ENCODE data around the gene PELI2.

Gene PELI2

DNA sequence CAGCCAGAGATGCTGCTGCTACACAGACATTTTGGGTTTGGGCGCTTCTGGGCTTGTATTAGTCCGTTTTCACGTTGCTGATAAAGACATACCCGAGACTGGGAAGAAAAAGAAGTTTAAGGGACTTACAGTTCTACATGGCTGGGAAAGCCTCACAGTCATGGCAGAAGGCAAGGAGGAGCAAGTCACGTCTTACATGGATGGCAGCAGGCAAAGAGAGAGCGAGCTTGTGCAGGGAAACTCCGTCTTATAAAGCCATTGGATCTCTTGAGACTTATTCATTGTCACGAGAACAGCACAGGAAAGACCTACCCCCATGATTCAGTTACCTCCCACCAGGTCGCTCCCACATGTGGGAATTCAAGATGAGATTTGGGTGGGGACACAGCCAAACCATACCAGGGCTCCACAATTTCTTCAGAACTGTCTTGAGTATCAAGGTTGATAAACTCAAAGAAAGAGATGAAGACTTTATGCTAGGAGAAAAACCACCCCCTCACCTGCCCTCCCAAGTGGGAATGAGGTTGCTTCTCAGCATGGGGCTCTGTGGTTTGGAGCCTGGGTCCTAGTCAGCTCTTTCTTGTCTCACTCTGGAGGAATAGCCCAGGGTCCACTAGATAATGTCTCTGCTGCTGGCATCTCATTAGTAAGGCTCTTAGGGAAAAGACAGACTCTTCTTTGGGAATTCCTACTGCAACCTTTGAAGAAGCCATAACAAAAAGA is 200.3 kb downstream of the PELI2 start:
- no peak for DNase-seq

DNA sequence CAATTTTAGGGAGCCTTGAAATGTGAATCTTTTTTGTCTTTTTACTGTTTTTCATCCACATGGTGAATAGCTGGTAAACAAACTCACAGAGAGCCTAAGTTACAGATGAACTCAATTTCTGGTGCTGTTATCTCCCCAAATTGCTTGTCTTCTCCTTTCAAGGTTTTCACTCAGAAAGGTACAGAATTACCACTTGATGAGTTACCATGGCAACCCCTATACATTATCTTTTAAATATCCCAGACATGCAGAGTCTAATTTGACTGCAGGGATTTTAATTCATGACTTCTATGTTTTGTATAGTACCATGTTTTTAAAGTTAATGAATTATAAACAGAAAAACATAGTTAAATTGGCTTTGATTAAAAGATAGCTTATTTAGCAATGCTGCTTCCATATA is 203.7 kb downstream of the PELI2 start:
- DNase-seq = no peak

DNA sequence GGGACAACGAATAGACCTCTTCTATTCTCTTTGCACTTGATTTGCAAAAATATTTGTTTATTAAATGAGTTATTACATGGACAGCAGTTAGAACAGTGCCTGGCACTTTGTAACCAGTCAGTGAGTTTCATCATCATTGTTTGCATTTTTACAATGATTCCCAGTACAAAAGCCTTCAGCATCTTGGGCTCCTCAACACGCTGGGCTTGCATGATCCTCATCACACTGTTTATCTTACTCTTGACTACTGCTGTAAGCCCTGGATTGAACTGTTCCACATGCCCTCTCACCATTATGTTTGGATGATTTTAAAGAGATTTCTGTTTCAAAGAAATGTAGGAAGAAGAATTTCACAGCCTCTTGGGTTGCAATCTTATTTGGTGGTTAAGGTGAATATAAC is 204.3 kb downstream of the PELI2 start:
- DNase-seq = no peak

DNA sequence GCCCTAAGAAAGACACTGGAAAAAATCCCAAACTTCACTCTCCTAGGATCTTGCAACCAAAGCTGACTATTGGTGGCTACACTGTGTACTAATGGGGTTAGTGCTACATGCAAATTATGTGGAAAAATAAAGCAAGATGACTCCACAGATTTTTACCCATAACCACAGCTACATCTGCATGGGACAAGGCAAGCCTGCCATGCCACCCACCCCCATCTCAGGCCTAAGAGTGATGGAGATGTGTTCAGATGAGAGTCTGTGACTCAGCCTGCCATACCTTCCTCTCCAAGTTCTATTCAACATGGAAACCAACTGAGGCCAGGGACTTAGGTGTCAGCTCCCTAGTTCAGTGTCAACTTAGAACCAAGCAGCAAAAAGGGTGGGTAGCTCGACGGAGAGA is 206.2 kb downstream of the PELI2 start:
- no peak for DNase-seq

DNA sequence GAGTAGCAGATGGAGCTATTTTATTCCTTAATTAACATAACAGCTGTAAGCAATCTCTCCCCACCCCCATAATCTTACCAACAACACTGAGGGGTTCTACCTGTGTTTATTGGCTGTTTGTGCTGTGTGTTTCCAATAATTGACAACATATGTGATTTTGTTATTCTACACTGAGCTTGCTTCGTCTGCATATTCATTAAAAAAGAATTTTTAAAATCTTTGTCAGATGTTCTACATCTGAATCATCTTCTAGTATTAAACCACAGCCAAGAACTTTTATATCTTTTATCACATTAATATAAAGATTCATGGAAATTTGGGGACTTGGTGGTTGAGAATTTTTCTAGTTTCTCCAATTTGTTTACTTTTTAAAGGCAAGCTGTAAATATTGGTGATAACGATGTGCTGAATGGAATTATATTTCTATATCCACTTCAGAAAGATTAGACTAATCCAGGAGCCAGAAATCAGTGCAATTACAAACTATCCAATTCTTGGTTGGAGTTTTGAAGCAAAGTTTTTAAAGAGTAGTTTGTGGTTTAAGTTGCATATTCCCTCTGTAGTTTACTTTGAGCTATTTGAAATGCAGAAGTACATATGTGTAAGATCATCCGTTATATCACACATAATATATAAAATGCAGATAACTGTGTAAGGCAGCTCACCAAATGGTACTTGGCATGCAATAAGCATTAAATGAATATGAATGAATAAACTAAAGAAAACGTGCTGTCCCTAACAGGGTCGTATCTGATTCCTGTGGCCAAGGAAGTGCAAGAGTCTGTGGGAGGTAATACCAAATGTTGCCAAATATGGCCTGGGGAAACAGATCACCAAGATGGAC is 206.9 kb downstream of the PELI2 start:
- peak; percentile 41 for DNase-seq

DNA sequence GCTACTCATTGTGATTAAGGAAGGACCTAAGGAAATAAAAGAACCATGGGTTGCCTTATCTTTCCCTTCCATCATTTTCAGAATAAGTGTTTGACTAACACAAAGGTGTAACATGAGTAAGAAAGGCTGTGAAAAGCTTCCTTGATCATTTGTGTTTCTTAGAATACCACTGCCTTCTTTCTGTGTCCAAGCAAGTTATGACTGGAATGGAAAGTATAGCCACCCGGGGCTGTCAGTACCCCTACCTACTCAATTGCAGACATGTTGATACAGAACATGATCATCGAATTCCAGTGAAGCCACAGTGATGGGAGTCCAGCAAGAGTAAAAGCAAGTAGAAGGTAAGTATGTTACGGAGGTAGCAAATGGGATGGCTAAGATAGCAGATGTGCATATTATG is 209.8 kb downstream of the PELI2 start:
- DNase-seq = no peak

DNA sequence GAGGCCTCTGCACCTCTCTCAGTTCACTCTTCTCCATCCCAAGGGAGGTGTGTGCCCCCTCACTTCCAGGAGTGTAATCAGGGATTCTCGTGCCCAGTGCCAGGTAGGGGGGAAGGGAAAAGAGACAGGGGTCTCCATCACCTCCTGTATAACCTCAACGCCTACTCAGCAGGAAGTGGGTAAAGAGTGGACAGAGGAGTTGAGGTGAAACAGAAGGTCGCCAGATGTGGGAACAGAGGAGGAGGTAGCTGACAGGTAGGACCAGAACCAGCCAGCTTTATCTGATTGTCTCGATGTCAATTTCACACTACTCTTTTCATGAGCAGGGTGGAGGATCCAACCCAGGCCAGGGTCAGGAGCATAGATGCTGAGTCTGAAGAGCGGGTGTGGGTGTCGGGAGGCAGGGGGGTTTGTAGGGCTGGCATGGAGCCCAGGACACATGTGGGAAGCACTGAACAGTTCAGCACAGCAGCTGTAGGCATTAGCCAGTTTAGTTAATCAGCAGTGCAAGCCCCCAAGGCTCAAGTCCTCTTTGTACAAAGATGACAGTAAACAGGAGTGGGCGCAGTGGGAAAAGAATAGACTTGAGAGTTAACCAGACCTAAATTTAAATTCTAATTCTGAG is 213.5 kb downstream of the PELI2 start:
- no peak for DNase-seq

DNA sequence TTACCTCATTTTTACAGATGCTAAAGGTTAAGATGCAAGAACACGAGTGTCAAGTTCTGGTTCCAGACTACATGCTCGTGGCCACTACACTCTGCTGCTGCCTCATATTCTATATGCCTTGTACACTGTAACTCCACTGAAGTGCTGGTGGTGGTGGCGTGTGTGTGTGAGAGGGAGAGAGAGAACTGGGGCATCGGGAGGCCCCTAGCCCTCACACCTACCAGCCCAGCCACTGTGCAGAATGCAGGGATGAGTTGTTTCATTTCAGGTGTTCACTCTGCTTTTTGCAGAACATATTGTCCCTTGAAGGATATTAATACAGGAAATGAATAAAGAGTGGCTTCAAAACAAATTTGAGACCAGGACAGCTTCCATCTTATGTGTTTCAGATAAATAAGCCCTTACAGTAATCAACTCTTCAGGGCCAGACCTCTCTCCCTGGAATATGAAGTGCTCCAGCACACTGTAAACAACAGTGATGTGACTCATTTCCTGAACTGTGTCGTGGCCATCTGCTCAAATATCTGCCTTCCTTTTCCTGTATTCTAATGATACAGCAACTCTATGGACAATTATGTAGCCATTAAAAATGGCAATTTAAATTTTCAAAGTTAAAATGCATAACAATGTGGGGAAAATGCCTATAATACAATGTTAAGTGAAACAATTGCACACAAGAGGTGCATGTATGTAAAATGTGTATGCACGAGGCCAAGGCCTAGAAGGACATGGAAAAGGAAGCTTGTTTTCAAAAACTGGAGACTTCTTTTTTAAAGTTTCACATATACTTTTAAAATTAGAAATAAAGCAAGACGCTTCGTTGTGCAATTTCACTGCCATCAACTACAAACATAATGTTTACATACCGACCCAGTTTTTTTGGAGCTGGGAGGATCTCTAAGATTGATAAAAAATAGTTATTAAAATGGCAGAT is 215.4 kb downstream of the PELI2 start:
- DNase-seq = peak; percentile 4

DNA sequence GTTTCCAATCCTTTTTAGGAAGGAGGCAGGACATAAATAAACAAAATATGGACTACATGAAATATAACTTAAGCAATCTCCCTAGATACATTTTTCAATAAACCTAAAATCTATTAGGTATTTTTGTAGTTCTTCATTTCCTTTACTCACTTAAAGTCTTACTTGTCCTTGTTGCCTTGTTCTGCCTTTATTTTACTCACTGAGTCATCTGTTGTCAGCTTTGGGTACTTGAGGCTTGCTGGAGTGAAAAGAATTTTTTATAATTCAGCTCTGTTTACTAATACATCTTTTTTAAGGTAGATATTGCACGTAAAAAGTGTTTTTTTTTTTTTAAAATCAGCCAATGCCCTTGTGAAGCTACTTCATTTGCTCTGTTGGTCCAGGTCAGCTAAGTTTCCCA is 216.2 kb downstream of the PELI2 start:
- DNase-seq = no peak

DNA sequence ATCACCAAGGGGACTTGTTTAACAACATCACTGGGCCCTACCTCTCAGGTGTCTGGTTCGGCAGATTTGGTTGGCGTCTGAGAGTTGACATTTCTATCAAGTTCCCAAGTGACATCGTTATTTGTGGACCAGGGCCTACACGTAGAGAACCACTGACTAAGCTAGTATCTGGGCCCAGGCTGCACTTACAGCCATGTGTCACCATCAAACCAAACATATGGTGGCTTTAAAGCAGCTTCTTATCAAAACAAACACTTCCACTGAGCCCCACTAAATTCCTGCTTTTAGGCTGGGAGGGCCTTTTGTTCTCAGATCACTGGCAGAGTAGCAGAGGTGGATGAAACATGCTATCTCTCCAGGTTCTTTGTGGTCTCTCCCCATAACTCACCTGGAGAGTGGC is 220.5 kb downstream of the PELI2 start:
- no peak for DNase-seq

DNA sequence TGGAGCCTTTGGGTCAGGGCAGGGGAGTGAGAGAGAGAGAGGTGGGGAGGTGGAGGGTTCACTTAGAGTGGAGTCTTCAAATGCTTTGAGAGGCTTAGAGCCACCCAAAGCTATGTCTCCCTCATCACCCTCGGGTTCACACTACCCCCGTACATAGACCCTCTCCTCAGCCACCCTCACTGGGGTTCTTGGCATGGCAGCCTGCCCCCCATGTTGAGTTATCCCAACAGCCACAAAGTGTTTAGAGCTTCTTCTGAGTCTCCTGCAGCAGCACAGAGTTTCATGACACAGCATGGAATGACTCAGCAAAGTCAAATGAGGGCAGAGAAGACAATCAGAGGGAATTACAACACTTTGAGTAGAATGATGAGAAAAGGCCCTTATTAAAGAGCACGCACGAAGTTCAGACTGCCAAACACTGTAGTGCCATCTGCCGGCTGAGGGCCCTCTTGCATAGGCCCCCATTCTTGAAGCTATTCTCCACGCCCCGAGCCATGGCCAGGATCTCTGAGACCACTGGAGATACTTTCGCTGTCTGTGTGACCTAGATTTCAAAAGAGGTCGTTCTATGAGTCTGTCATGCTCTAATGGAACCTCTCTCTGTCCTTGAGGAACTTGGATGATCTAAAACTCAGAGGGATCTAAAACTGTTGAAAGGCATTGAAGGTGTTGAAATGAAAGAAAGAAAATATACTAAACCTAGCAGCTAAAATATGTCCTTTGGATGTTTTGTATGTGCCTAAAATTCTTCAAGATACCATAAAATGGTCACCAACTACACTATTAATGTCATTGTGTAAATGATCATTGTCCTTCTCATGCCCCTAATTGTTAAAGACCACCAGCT is 221.9 kb downstream of the PELI2 start:
- peak; percentile 90 for DNase-seq

DNA sequence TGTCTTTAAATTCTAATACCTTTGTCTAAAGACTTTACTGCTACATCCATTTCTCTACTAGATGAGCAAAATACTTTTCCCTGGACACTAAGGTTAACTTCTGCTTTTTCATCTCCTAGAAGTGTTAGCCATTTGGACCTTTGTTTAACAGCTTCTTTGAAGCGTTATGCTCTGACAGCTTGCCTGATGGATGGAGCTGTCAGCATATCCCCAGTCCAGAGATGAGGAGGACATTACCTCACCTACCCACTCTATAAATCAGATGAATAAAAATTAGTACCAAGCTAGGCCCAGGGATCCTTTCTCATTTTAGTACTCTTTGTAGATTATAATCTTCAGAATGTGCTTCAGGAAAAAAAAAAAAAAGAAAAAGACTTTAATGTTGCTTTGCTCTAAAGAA is 222.7 kb downstream of the PELI2 start:
- peak; percentile 7 for DNase-seq

DNA sequence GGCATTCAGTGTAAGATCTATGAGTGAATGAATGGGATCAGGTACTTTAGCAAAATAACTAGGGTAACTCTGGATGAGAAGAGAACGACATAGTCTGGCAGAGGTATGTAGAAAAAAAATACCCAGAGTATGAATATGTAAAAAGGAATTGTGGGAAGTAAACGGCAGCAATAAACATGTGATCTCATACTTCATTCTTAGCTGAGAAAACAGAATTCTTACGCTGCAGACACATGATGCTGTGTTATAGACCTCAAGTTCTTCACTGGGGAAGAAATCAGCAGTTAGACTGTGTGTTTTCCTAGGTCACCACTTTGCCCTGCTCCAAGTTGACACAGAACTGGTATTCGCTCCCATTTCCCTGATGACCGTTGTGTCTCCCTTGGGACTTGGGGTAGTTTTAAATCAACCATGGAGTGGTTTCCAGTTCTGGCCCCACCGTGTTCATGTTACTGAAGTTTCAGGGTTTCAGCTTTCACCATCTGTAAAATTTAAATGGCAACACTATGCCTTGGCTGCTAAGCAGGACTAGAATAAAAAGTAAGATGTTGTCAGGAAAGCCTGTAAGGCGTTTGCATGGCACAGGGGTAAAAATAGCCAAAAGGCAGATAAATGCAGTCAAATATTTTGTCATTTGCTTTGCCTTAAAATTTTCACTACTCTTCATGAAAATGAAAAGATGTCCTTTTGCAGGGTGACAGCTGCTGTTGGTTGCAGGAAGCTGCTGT is 223.7 kb downstream of the PELI2 start:
- no peak for DNase-seq

DNA sequence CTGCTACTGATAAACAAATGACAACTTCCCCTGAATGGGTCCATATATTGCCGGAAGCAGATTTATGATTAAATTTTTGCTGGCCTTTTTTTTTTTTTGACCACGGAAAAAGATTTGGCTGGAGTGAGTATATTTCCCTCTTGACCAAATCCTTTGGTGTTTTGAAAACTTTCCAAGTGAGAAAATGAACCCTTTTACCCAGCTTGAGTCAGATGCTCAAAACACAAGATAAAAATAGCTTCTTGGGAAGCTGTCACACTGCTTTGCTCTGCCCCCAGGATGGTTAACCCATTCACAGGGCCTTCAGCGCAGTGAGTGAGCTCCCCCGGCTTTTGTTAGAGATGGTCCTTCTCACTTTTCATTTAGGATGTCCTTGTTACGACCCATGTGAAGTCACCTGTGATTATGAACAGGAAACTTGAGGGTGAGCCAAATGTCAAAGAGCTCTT is 224.3 kb downstream of the PELI2 start:
- peak; percentile 41 for DNase-seq

DNA sequence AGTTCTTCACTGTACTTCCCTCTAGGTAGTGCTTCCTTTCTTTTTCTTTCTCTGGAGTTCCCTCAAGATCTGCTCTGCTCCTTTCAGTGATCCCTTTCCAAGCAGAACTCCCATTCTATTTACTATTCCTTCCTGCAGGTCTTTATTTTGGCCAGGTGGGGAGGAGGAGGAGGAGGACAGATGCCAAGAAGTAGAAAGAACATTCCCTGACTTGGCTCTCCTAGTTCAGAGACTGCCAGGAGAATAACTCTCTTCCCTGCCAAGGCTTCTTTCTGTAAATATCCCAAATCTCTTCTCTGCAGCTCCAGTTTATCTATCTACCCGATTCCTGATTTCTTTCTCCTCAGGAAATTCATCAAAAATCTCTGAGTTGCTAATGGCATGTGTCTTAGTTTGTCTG is 231.7 kb downstream of the PELI2 start:
- no peak for DNase-seq

All from OCI-M1 (cell line).